SK-N-SH (cell line): Measurements from ENCODE around the gene WNT9B. TPM values are rescaled to one million over a fixed set of nuclear protein-coding genes. Genes with fewer than 3 reads are reported as not detected.

Experiments
- CTCF ChIA-PET: fragments of 300-600, 350-600 bp; formaldehyde crosslinking; extraction: SDS; loops from one replicate; lab custom pipeline; 2021; lab: Yijun Ruan, JAX
- POLR2A ChIA-PET: fragments of 350-600 bp; sonication (Branson Sonifier 250); formaldehyde crosslinking; extraction: SDS; loops from one replicate; lab custom pipeline; 2020; ENCODE audit warnings: antibody characterized with exemption, inconsistent platforms; lab: Yijun Ruan, JAX
- DNase-seq: peaks from one replicate; pipeline ENCODE4 v3.0.0; 2012
- H2AFZ ChIP-seq: fragments of 200-600 bp; sonication (generic); 2 replicates; pipeline ENCODE4 v1.8.1; 2016; ENCODE audit warnings: antibody characterized with exemption, mild to moderate bottlenecking, low read depth
- H3F3A ChIP-seq: fragments of 200-600 bp; sonication (generic); replicated peaks from 2 replicates; pipeline ENCODE3; 2016; ENCODE audit warnings: antibody characterized with exemption, mild to moderate bottlenecking; ENCODE audit not compliant: insufficient read depth
- H3K27ac ChIP-seq, 2 experiments: fragments of 200-500 bp in 1 of 2; fragments of 200-600 bp in 1 of 2; sonication (Bioruptor generic) in 1 of 2; sonication (generic), shearing (Covaris generic) in 1 of 2; 2 replicates each; pipeline versions ENCODE4 v1.5.1 to v1.6.1; 2014 to 2016; ENCODE audit warnings: low read depth in 2 of 2, inconsistent platforms in 1 of 2, low read length in 1 of 2, mild to moderate bottlenecking in 1 of 2, mixed read lengths in 1 of 2
- H3K27me3 ChIP-seq: fragments of 200-600 bp; sonication (generic), shearing (Covaris generic); 2 replicates; pipeline ENCODE4 v1.6.1; 2016; ENCODE audit warnings: mixed run types; ENCODE audit not compliant: insufficient read depth
- H3K36me3 ChIP-seq, 2 experiments: fragments of 200-500 bp in 1 of 2; fragments of 200-600 bp in 1 of 2; sonication (Bioruptor generic) in 1 of 2; sonication (generic) in 1 of 2; replicated peaks in 1 of 2; 2 replicates each; pipeline versions ENCODE3 to v1.5.1; 2014 to 2016; ENCODE audit warnings: low read length in 1 of 2, mild to moderate bottlenecking in 1 of 2; ENCODE audit not compliant: insufficient read depth in 2 of 2, control insufficient read depth in 1 of 2
- H3K4me1 ChIP-seq, 2 experiments: fragments of 200-500 bp in 1 of 2; fragments of 200-600 bp in 1 of 2; sonication (Bioruptor generic) in 1 of 2; sonication (generic), shearing (Covaris generic) in 1 of 2; 2 replicates each; pipeline versions ENCODE4 v1.5.1 to v1.6.1; 2014 to 2016; ENCODE audit warnings: low read depth in 1 of 2, low read length in 1 of 2, mixed run types in 1 of 2; ENCODE audit not compliant: insufficient read depth in 2 of 2, control insufficient read depth in 1 of 2
- H3K4me2 ChIP-seq: fragments of 200-600 bp; sonication (generic), shearing (Covaris generic); 2 replicates; pipeline ENCODE4 v1.6.1; 2017; ENCODE audit warnings: mixed run types
- H3K4me3 ChIP-seq, 2 experiments: fragments of 200-500 bp in 1 of 2; fragments of 200-600 bp in 1 of 2; sonication (Bioruptor generic) in 1 of 2; sonication (generic), shearing (Covaris generic) in 1 of 2; 2 replicates each; pipeline versions ENCODE4 v1.5.1 to v1.8.1; 2014 to 2016; ENCODE audit warnings: low read depth in 2 of 2, inconsistent platforms in 1 of 2, low read length in 1 of 2, mild to moderate bottlenecking in 1 of 2, mixed read lengths in 1 of 2, moderate library complexity in 1 of 2
- H3K79me2 ChIP-seq: fragments of 200-600 bp; sonication (generic); 2 replicates; pipeline ENCODE4 v1.8.1; 2017; ENCODE audit warnings: mild to moderate bottlenecking; ENCODE audit not compliant: insufficient read depth
- H3K9ac ChIP-seq: fragments of 200-600 bp; sonication (generic); 2 replicates; pipeline ENCODE4 v1.6.1; 2017; ENCODE audit warnings: mixed run types
- H3K9me2 ChIP-seq: fragments of 200-600 bp; sonication (generic); 2 replicates; pipeline ENCODE4 v1.6.1; 2017; ENCODE audit warnings: mixed run types
- H3K9me3 ChIP-seq: fragments of 200-600 bp; sonication (generic); 2 replicates; pipeline ENCODE4 v1.6.1; 2017; ENCODE audit warnings: mixed run types, mild to moderate bottlenecking, moderate library complexity
- H4K20me1 ChIP-seq: fragments of 200-600 bp; sonication (generic); 2 replicates; pipeline ENCODE4 v1.6.1; 2017; ENCODE audit warnings: mild to moderate bottlenecking, mixed run types; ENCODE audit not compliant: insufficient read depth
- CTCF ChIP-seq: fragments of 200-600 bp; sonication (generic); IDR thresholded peaks from 2 replicates; pipeline ENCODE4 v1.6.1; 2017; ENCODE audit warnings: antibody characterized with exemption, mild to moderate bottlenecking, moderate library complexity
- FOSL2 ChIP-seq: IDR thresholded peaks from 2 replicates; pipeline ENCODE4 v1.4.0; 2012; ENCODE audit warnings: low read depth, mild to moderate bottlenecking, moderate library complexity, borderline replicate concordance
- FOXM1 ChIP-seq: IDR thresholded peaks from 2 replicates; pipeline ENCODE4 v1.4.0; 2012; ENCODE audit warnings: low read depth, mild to moderate bottlenecking
- GABPA ChIP-seq: IDR thresholded peaks from 2 replicates; pipeline ENCODE4 v1.4.0; 2012; ENCODE audit warnings: low read depth, mild to moderate bottlenecking
- GATA2 ChIP-seq: sonication (generic); formaldehyde crosslinking; IDR thresholded peaks from 2 replicates; pipeline ENCODE4 v1.5.0; 2020; ENCODE audit warnings: mild to moderate bottlenecking, missing genetic modification reagents
- IRF3 ChIP-seq: fragments of 150-350 bp; IDR thresholded peaks from 2 replicates; pipeline ENCODE4 v1.6.1; 2016; ENCODE audit warnings: mild to moderate bottlenecking, low read depth, low read length
- MAX ChIP-seq: IDR thresholded peaks from 2 replicates; pipeline ENCODE4 v1.4.0; 2012; ENCODE audit warnings: low read depth
- MXI1 ChIP-seq: IDR thresholded peaks from 2 replicates; pipeline ENCODE4 v1.6.1; 2012; ENCODE audit warnings: mild to moderate bottlenecking, low read depth, low read length, improper control_type of control experiment
- RAD21 ChIP-seq: IDR thresholded peaks from 2 replicates; pipeline ENCODE4 v1.6.1; 2012; ENCODE audit warnings: mild to moderate bottlenecking, low read length
- RCOR1 ChIP-seq: fragments of 150-350 bp; IDR thresholded peaks from 2 replicates; pipeline ENCODE4 v1.6.1; 2017; ENCODE audit warnings: antibody characterized with exemption, low read length
- RFX5 ChIP-seq: IDR thresholded peaks from 2 replicates; pipeline ENCODE4 v1.6.1; 2012; ENCODE audit warnings: mild to moderate bottlenecking, improper control_type of control experiment, low read length
- RXRA ChIP-seq: IDR thresholded peaks from 2 replicates; pipeline ENCODE4 v1.4.0; 2012; ENCODE audit warnings: low read depth, mild to moderate bottlenecking, borderline replicate concordance
- TAF1 ChIP-seq: IDR thresholded peaks from 2 replicates; pipeline ENCODE4 v1.6.1; 2012; ENCODE audit warnings: low read depth, mild to moderate bottlenecking, low read length, moderate library complexity, borderline replicate concordance
- TCF12 ChIP-seq: IDR thresholded peaks from 2 replicates; pipeline ENCODE4 v1.4.0; 2012
- TEAD4 ChIP-seq: IDR thresholded peaks from 2 replicates; pipeline ENCODE4 v1.4.0; 2012; ENCODE audit warnings: mild to moderate bottlenecking, borderline replicate concordance; ENCODE audit not compliant: insufficient read depth
- USF2 ChIP-seq: fragments of 150-350 bp; IDR thresholded peaks from 2 replicates; pipeline ENCODE4 v1.6.1; 2017; ENCODE audit warnings: antibody characterized with exemption, low read length, low read depth, borderline replicate concordance
- YY1 ChIP-seq: IDR thresholded peaks from 2 replicates; pipeline ENCODE4 v1.4.0; 2012; ENCODE audit warnings: low read depth, mild to moderate bottlenecking
- WGBS: methylation state at CpG from one replicate; pipeline ENCODE4 v1.1.6; 2017; ENCODE audit warnings: low lambda C conversion rate; 5-methylcytosine and 5-hydroxymethylcytosine counted together
- polyA plus RNA-seq, 3 experiments: library from polyadenylated mRNA; depleted of rRNA; stranded (reverse); fragments of >200 nt; gene quantifications; 2 replicates each; pipeline ENCODE4 v1.2.3, GENCODE V29; 2012
- TF ChIP-seq, protein P1 (sequence below): IDR thresholded peaks from 2 replicates; pipeline ENCODE4 v1.4.0; 2012; ENCODE audit warnings: low read depth, borderline replicate concordance
- TF ChIP-seq, protein P2 (sequence below): IDR thresholded peaks from 2 replicates; pipeline ENCODE4 v1.6.1; 2012; ENCODE audit warnings: mild to moderate bottlenecking, low read depth, low read length, moderate library complexity
- TF ChIP-seq, protein P3 (sequence below): IDR thresholded peaks from 2 replicates; pipeline ENCODE4 v1.4.0; 2012; ENCODE audit warnings: low read depth, borderline replicate concordance

WNT9B gene
- polyA plus RNA-seq, 1 of the 3 experiments (the other 2 are of a cell fraction), result not detected

- Histone ChIP-seq H3K27me3 (no peaks in the 10 kb centered on the region), H3K4me1 (peaks cover 3 to 28% of the 10 kb centered on the region in 2 experiments; a peak in 2 of 4 replicates), H3K4me3 (peak overlapping the region; percentile 82 to 91), H3K27ac (peak overlapping the region; percentile 93 to 100), H3F3A (peaks cover 9% of the 10 kb centered on the region), H3K9ac (peak overlapping the region; percentile 91), H3K9me2 (no peaks in the 10 kb centered on the region), H2AFZ (peak overlapping the region; percentile 94), H3K9me3 (no peaks in the 10 kb centered on the region), H3K36me3 (peaks cover 15 to 22% of the 10 kb centered on the region in 2 experiments), H4K20me1 (peaks cover 35% of the 10 kb centered on the region), H3K79me2 (peaks cover 45% of the 10 kb centered on the region), H3K4me2 (peak overlapping the region; percentile 83)
- no peak for DNase-seq
- WGBS, result under 1% methylated on average over 6 of the region's 6 CpGs
- ChIA-PET CTCF (interaction anchor here (1.0 kb wide), 1 partner anchor 20 kb away, joined by 3 read pairs; no protein-coding TSS in a partner anchor), POLR2A (no interaction called here)
- TF ChIP-seq, protein P1, sequence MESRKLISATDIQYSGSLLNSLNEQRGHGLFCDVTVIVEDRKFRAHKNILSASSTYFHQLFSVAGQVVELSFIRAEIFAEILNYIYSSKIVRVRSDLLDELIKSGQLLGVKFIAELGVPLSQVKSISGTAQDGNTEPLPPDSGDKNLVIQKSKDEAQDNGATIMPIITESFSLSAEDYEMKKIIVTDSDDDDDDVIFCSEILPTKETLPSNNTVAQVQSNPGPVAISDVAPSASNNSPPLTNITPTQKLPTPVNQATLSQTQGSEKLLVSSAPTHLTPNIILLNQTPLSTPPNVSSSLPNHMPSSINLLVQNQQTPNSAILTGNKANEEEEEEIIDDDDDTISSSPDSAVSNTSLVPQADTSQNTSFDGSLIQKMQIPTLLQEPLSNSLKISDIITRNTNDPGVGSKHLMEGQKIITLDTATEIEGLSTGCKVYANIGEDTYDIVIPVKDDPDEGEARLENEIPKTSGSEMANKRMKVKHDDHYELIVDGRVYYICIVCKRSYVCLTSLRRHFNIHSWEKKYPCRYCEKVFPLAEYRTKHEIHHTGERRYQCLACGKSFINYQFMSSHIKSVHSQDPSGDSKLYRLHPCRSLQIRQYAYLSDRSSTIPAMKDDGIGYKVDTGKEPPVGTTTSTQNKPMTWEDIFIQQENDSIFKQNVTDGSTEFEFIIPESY, result no peak
- TF ChIP-seq TAF1 (no peak), FOXM1 (no peak), FOSL2 (no peak), IRF3 (no peak), RXRA (no peak), GABPA (no peak), TEAD4 (no peak), RAD21 (no peak; the same call in 1 of the 2 replicates), MXI1 (no peak), MAX (no peak), USF2 (no peak), RFX5 (no peak), RCOR1 (no peak), TCF12 (no peak; the same call in 1 of the 2 replicates), GATA2 (CRISPR knock-in tag) (no peak), YY1 (no peak), CTCF (no peak)
- TF ChIP-seq, protein P2, sequence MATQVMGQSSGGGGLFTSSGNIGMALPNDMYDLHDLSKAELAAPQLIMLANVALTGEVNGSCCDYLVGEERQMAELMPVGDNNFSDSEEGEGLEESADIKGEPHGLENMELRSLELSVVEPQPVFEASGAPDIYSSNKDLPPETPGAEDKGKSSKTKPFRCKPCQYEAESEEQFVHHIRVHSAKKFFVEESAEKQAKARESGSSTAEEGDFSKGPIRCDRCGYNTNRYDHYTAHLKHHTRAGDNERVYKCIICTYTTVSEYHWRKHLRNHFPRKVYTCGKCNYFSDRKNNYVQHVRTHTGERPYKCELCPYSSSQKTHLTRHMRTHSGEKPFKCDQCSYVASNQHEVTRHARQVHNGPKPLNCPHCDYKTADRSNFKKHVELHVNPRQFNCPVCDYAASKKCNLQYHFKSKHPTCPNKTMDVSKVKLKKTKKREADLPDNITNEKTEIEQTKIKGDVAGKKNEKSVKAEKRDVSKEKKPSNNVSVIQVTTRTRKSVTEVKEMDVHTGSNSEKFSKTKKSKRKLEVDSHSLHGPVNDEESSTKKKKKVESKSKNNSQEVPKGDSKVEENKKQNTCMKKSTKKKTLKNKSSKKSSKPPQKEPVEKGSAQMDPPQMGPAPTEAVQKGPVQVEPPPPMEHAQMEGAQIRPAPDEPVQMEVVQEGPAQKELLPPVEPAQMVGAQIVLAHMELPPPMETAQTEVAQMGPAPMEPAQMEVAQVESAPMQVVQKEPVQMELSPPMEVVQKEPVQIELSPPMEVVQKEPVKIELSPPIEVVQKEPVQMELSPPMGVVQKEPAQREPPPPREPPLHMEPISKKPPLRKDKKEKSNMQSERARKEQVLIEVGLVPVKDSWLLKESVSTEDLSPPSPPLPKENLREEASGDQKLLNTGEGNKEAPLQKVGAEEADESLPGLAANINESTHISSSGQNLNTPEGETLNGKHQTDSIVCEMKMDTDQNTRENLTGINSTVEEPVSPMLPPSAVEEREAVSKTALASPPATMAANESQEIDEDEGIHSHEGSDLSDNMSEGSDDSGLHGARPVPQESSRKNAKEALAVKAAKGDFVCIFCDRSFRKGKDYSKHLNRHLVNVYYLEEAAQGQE, result no peak
- TF ChIP-seq, protein P3, sequence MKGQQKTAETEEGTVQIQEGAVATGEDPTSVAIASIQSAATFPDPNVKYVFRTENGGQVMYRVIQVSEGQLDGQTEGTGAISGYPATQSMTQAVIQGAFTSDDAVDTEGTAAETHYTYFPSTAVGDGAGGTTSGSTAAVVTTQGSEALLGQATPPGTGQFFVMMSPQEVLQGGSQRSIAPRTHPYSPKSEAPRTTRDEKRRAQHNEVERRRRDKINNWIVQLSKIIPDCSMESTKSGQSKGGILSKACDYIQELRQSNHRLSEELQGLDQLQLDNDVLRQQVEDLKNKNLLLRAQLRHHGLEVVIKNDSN, result no peak
These were observed 71.1 kb downstream of the WNT9B start for GRCh38 chr17:46922487-46922803.
